DOHH2 (cell line): ENCODE data around the gene SLC44A2.

Experiments used
- H3F3A ChIP-seq: fragments of 200-600 bp; sonication (generic), shearing (Covaris generic); 2 replicates; pipeline ENCODE4 v1.6.0; 2016; ENCODE audit warnings: antibody characterized with exemption, mild to moderate bottlenecking; ENCODE audit not compliant: control insufficient read depth, insufficient read depth
- H3K27ac ChIP-seq: fragments of 200-600 bp; sonication (generic); 2 replicates; pipeline ENCODE4 v1.5.1; 2014; ENCODE audit warnings: low read depth, mild to moderate bottlenecking, low read length, moderate library complexity
- H3K27me3 ChIP-seq: fragments of 200-600 bp; sonication (generic); 2 replicates; pipeline ENCODE4 v1.6.1; 2014; ENCODE audit warnings: mild to moderate bottlenecking, low read length, mixed read lengths; ENCODE audit not compliant: control insufficient read depth
- H3K36me3 ChIP-seq: fragments of 200-600 bp; sonication (generic); 2 replicates; pipeline ENCODE4 v1.6.1; 2014; ENCODE audit warnings: mild to moderate bottlenecking, low read length, moderate library complexity, mixed read lengths; ENCODE audit not compliant: control insufficient read depth
- H3K4me1 ChIP-seq: fragments of 200-600 bp; sonication (generic); 2 replicates; pipeline ENCODE4 v1.6.1; 2014; ENCODE audit warnings: mild to moderate bottlenecking, low read length, mixed read lengths; ENCODE audit not compliant: control insufficient read depth
- H3K4me2 ChIP-seq: fragments of 200-600 bp; sonication (generic); 2 replicates; pipeline ENCODE4 v1.6.0; 2014; ENCODE audit warnings: mild to moderate bottlenecking, low read length, moderate library complexity
- H3K4me3 ChIP-seq: fragments of 200-600 bp; sonication (generic); 2 replicates; pipeline ENCODE4 v1.5.1; 2014; ENCODE audit warnings: mild to moderate bottlenecking, low read length, mixed read lengths
- H3K79me2 ChIP-seq: fragments of 200-600 bp; sonication (generic); 2 replicates; pipeline ENCODE4 v1.6.1; 2014; ENCODE audit warnings: mild to moderate bottlenecking, low read length, mixed read lengths; ENCODE audit not compliant: control insufficient read depth
- H3K9me2 ChIP-seq: fragments of 200-600 bp; sonication (generic); replicated peaks from 2 replicates; pipeline ENCODE4 v1.6.1; 2014; ENCODE audit warnings: mild to moderate bottlenecking, low read length, mixed read lengths; ENCODE audit not compliant: control insufficient read depth
- H3K9me3 ChIP-seq: fragments of 200-600 bp; sonication (generic); 2 replicates; pipeline ENCODE4 v1.6.1; 2014; ENCODE audit warnings: antibody characterized with exemption, low read length, mixed read lengths; ENCODE audit not compliant: control insufficient read depth, insufficient read depth
- H4K20me1 ChIP-seq: fragments of 200-600 bp; sonication (generic); 2 replicates; pipeline ENCODE4 v1.6.0; 2014; ENCODE audit warnings: low read depth, mild to moderate bottlenecking, antibody characterized with exemption, low read length, moderate library complexity; ENCODE audit not compliant: control insufficient read depth, insufficient read depth
- EZH2phosphoT487 ChIP-seq: fragments of 200-600 bp; sonication (generic); IDR thresholded peaks from 2 replicates; pipeline ENCODE4 v1.6.1; 2017; ENCODE audit warnings: borderline replicate concordance, mild to moderate bottlenecking, antibody characterized with exemption, low read length, moderate library complexity, mixed read lengths
- TF ChIP-seq, protein P1 (sequence below): fragments of 200-600 bp; sonication (generic); IDR thresholded peaks from one replicate; pipeline ENCODE4 v1.5.1; 2014; ENCODE audit warnings: antibody characterized with exemption, mild to moderate bottlenecking, low read depth, low read length; ENCODE audit not compliant: poor library complexity, severe bottlenecking

SLC44A2 gene

DNA sequence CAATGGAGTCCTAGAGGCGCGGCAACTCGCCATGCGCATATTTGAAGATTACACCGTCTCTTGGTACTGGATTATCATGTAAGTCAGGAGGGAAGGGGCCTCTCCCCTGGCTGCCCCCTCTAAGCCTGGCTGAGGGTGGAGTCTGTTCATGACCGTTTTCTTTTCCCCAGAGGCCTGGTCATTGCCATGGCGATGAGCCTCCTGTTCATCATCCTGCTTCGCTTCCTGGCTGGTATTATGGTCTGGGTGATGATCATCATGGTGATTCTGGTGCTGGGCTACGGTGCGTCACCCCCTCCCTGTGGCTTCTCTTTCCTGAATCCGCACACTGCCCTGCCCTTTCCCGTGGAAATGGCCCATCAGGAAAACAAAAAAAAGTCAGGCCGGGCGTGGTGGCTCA is 6.5 kb downstream of the SLC44A2 start:
- no peaks in the 10 kb centered on the region for H3K9me3 ChIP-seq
- peaks cover 55% of the 10 kb centered on the region for H3K36me3 ChIP-seq
- no peaks in the 10 kb centered on the region for H3K9me2 ChIP-seq
- no peaks in the 10 kb centered on the region for H3K27me3 ChIP-seq
- H4K20me1 ChIP-seq = no peaks in the 10 kb centered on the region
- H3K4me3 ChIP-seq = no peak overlapping the region
- TF ChIP-seq EZH2phosphoT487 = no peak
- TF ChIP-seq, protein P1, sequence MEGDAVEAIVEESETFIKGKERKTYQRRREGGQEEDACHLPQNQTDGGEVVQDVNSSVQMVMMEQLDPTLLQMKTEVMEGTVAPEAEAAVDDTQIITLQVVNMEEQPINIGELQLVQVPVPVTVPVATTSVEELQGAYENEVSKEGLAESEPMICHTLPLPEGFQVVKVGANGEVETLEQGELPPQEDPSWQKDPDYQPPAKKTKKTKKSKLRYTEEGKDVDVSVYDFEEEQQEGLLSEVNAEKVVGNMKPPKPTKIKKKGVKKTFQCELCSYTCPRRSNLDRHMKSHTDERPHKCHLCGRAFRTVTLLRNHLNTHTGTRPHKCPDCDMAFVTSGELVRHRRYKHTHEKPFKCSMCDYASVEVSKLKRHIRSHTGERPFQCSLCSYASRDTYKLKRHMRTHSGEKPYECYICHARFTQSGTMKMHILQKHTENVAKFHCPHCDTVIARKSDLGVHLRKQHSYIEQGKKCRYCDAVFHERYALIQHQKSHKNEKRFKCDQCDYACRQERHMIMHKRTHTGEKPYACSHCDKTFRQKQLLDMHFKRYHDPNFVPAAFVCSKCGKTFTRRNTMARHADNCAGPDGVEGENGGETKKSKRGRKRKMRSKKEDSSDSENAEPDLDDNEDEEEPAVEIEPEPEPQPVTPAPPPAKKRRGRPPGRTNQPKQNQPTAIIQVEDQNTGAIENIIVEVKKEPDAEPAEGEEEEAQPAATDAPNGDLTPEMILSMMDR = no peak
- H3K4me1 ChIP-seq = no peaks in the 10 kb centered on the region
- H3K27ac ChIP-seq = no peak overlapping the region
- no peak overlapping the region for H3K4me2 ChIP-seq
- H3K79me2 ChIP-seq = no peaks in the 10 kb centered on the region
- H3F3A ChIP-seq = no peaks in the 10 kb centered on the region

DNA sequence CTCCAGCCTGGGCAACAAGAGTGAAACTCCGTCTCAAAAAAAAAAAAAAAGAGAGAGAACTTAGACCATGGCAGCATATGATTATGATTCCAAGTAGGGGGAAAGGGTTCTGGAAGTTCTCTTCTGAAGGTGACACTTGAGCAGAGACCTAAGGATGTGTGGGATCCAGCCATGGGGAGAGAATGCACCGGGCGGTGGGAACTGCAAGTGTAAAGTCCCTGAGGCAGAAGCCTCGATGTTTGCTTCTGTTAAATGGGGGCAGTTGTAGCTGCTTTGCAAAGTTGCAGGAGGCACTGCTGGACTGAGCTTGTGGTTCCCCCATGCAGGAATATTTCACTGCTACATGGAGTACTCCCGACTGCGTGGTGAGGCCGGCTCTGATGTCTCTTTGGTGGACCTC is 9.1 kb downstream of the SLC44A2 start:
- Histone ChIP-seq H3K4me2 (no peak overlapping the region), H3K36me3 (peaks cover 58% of the 10 kb centered on the region), H3K27me3 (no peaks in the 10 kb centered on the region), H3K9me2 (no peaks in the 10 kb centered on the region), H4K20me1 (no peaks in the 10 kb centered on the region), H3K4me1 (no peaks in the 10 kb centered on the region), H3K79me2 (no peaks in the 10 kb centered on the region), H3K27ac (no peak overlapping the region), H3F3A (no peaks in the 10 kb centered on the region), H3K4me3 (no peak overlapping the region), H3K9me3 (no peaks in the 10 kb centered on the region)
- TF ChIP-seq, protein P1 = no peak
- no peak for TF ChIP-seq EZH2phosphoT487

DNA sequence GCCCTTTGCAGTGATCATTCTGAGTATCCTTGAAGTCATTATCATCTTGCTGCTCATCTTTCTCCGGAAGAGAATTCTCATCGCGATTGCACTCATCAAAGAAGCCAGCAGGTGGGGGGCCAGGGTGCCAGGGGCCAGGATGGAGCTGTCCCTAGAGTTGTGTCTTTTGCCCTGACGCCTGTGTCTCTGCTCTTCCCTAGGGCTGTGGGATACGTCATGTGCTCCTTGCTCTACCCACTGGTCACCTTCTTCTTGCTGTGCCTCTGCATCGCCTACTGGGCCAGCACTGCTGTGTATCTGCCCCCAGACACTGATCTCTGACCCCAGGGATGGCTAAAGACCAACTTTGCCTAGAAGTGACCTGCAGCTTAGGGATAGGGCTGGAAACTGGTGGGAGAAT is 9.6 kb downstream of the SLC44A2 start:
- Histone ChIP-seq H3K27ac (no peak overlapping the region), H3K27me3 (no peaks in the 10 kb centered on the region), H3K4me2 (no peak overlapping the region), H3K9me2 (no peaks in the 10 kb centered on the region), H4K20me1 (no peaks in the 10 kb centered on the region), H3K4me3 (no peak overlapping the region), H3K79me2 (no peaks in the 10 kb centered on the region), H3K4me1 (no peaks in the 10 kb centered on the region), H3K9me3 (no peaks in the 10 kb centered on the region), H3F3A (no peaks in the 10 kb centered on the region), H3K36me3 (peaks cover 58% of the 10 kb centered on the region)
- TF ChIP-seq EZH2phosphoT487 = no peak
- TF ChIP-seq, protein P1 = no peak
